Mucosa of rectum (tissue), 2 donors: ENCODE data around the gene TMOD2.

Experiments used
- H3K27ac ChIP-seq, 2 donors: one replicate each; pipeline ENCODE4 v1.7.0; 2013; ENCODE audit warnings: inconsistent platforms in 2 of 2, low read depth in 2 of 2, low read length in 2 of 2
- H3K27me3 ChIP-seq, 2 donors: one replicate each; pipeline ENCODE4 v1.7.0; 2013; ENCODE audit warnings: low read length in 2 of 2; ENCODE audit not compliant: control insufficient read depth in 2 of 2, insufficient read depth in 2 of 2
- H3K36me3 ChIP-seq, 2 donors: one replicate each; pipeline ENCODE4 v1.7.0; 2013; ENCODE audit warnings: low read length in 2 of 2; ENCODE audit not compliant: control insufficient read depth in 2 of 2, insufficient read depth in 2 of 2
- H3K4me1 ChIP-seq, 2 donors: one replicate each; pipeline ENCODE4 v1.7.0; 2013; ENCODE audit warnings: low read length in 2 of 2, mild to moderate bottlenecking in 1 of 2; ENCODE audit not compliant: control insufficient read depth in 2 of 2, insufficient read depth in 2 of 2
- H3K4me3 ChIP-seq, 2 donors: one replicate each; pipeline ENCODE4 v1.7.0; 2013; ENCODE audit warnings: low read length in 2 of 2
- H3K9ac ChIP-seq, 2 donors: one replicate each; pipeline ENCODE4 v1.7.0; 2013; ENCODE audit warnings: low read length in 2 of 2, low read depth in 1 of 2, mild to moderate bottlenecking in 1 of 2
- H3K9me3 ChIP-seq, 2 donors: one replicate each; pipeline ENCODE4 v1.7.0; 2013; ENCODE audit warnings: low read length in 2 of 2; ENCODE audit not compliant: control insufficient read depth in 2 of 2
- donor health status: healthy.
- donor health status: Normal muscosa, but diverticular disease.

TMOD2 gene

DNA sequence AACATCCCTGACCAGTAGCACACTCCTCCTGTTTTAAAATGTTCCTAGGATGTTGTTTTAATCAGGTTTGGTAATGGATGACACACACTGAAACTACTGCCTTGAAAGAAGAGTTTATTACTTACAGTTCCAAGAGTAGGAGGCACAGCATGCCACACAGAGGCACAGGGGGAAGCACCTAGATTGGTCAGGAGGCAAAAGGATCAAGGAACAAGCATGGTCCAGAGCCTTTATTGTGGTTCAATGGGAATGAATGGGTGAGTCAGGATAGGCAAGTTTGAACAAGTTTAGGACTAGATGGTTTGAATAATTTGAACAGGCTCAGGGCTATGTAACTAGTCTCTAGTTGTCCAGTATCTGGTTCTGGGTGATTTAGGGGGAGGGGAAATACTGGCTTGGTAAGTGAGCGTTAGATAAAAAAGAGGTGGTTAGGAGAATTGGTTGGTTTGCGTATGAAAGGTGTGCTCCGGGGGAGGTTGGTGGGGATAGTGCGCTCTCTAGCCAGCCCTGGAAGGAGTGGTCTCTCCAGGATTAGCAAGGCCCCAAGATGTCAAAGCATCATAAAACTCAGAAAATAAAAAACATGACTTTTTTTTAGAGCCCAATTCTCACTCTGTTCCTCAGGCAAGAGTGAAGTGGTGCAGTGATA is 113.1 kb downstream of the TMOD2 start:
- Histone ChIP-seq H3K27ac (no peak overlapping the region), H3K27me3 (no peaks in the 10 kb centered on the region), H3K4me1 (peaks cover 5 to 8% of the 10 kb centered on the region in 2 donors), H3K9me3 (no peaks in the 10 kb centered on the region), H3K4me3 (no peak overlapping the region), H3K9ac (no peak overlapping the region), H3K36me3 (peaks cover 26 to 31% of the 10 kb centered on the region in 2 donors)

DNA sequence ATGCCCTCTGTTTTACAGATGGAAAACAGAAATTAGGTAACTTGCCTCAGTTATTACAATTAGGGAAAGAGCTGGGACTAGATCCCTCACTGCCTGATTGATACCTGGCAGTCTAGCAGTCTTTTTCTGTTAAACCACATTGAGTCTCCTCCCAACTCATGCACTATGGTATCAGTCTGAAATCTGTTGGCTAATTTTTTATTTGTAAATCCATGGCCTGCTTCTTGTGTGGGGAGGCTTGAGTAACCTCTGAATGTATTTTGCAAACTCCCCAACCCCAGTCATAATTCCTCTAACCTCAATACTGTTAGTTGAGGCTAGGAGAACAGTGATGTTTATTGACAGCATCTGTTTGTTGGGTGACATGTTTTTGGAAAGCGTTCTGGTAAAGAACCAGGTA is 113.9 kb downstream of the TMOD2 start:
- no peaks in the 10 kb centered on the region for H3K27me3 ChIP-seq
- no peak overlapping the region for H3K9ac ChIP-seq
- no peak overlapping the region for H3K4me3 ChIP-seq
- H3K36me3 ChIP-seq = peaks cover 26 to 31% of the 10 kb centered on the region in 2 donors
- no peaks in the 10 kb centered on the region for H3K9me3 ChIP-seq
- H3K27ac ChIP-seq = no peak overlapping the region
- H3K4me1 ChIP-seq = peaks cover 5 to 8% of the 10 kb centered on the region in 2 donors
